ENCODE data around the gene CFAP97D2.
"Not testable (repeated sequence)": the region's sequence is repeated elsewhere in the genome, so short reads cannot be mapped to it uniquely, and the experiment has no call there.

CFAP97D2 gene

DNA sequence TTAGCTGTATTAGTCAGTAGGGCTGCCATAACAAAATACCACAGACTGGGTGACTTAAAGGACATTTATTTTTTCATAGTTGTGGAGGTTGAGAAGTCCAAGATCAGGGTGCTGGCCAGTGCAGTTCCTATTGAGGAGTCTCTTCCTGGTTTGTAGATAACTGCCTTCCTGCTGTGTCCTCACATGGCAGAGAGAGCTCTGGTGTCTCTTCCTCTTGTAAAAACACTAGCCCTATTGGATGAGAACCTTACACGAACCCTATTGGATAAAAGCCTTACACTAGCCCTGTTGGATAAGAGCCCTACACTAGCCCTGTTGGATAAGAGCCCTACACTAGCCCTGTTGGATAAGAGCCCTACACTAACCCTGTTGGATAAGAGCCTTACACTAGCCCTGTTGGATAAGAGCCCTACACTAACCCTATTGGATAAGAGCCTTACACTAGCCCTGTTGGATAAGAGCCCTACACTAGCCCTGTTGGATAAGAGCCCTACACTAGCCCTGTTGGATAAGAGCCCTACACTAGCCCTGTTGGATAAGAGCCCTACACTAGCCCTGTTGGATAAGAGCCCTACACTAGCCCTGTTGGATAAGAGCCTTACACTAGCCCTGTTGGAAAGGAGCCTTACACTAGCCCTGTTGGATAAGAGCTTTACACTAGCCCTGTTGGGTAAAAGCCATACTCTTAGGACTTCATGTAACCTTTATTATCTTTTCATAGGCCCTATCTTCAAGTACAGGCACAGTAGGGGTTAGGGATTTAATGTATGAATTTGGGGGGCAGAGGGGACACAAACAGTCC, 72.8 kb downstream of the CFAP97D2 start:
- in situ Hi-C loops (cut with HindIII; ENCODE audit: low pct_ligation_motif_present, low pct_unique_long_range_greater_than_20kb, low sequenced_read_pairs); DNase-seq: not testable (repeated sequence)

DNA sequence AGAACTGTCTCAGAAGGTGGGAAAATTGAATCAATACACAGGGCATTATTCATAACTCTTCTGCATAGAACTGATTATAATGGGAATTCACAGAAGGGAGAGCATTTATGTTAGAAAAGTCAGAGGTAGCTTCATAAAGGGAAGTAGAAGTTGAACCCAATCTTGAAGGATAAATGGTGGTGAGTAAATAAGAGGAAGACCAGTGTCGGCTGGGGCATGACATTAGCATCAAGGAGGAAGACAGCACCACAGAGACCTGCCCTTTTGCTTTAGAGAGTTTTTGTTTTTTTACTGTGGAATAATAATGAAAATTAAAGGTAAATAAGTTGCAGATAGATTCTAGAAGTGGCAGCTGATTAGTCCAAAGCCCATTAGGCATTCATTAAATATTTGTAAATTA, 77.5 kb downstream of the CFAP97D2 start:
- in situ Hi-C loops (cut with HindIII; ENCODE audit: low pct_ligation_motif_present, low pct_unique_long_range_greater_than_20kb, low sequenced_read_pairs) = no loop called here
- no peak for DNase-seq

DNA sequence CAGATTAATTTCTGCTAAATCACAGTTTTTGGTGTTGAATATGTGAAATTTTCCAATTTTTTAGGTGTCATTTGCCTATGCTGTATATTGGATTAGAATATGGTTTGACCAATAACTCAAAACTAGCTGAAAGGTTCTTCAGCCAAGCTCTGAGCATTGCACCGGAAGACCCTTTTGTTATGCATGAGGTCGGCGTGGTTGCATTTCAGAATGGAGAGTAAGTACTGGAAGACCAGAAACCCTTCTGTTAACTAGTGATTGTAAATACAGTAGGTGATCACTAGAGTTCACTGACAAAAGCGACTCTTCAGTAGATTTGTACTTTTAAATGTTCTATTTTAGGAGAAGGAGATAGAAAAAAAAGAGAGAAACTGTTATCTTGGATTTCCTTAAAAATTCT, 78.0 kb downstream of the CFAP97D2 start:
- in situ Hi-C loops (cut with HindIII; ENCODE audit: low pct_ligation_motif_present, low pct_unique_long_range_greater_than_20kb, low sequenced_read_pairs) = no loop called here

DNA sequence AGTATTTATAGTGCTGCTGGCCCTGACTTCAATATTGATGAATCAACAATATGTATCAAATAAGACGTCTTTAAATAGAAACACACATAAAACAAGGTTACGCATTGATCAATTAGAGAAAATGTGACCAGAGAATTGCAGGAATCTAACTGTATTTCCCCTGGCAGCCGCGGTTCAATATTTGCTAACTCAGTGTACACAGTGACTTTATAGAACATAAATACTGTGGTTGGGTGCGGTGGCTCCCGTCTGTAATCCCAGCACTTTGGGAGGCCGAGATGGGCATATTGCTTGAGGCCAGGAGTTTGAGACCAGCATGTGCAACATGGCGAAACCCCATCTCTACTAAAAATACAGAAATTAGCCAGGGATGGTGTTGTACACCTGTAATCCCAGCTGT, 79.5 kb downstream of the CFAP97D2 start:
- in situ Hi-C loops (cut with HindIII; ENCODE audit: low pct_ligation_motif_present, low pct_unique_long_range_greater_than_20kb, low sequenced_read_pairs) = no loop called here
- no peak for DNase-seq

More for the DNA sequence above, 78.0 kb downstream of the CFAP97D2 start:
- DNase-seq = no peak

DNA sequence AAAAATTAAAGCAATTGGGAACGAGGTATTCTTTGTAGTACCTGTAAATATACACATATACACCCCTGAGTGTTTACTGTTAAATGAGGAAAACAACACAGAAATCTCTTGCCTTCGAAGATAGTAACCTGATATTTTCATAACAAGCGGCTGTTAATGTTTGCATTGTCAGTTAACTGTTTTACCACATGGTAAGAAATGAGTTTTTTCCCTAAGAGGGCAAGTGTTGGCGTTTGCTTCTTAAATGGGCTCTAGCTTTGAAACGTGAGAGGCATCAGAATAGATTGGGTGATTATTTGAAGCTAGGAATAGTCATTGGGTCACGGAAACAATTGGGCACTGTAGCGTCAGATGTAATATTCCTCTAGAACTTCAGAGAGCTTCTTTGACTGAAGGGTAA, 80.3 kb downstream of the CFAP97D2 start:
- in situ Hi-C loops (cut with HindIII; ENCODE audit: low pct_ligation_motif_present, low pct_unique_long_range_greater_than_20kb, low sequenced_read_pairs) = no loop called here
- DNase-seq = no peak

DNA sequence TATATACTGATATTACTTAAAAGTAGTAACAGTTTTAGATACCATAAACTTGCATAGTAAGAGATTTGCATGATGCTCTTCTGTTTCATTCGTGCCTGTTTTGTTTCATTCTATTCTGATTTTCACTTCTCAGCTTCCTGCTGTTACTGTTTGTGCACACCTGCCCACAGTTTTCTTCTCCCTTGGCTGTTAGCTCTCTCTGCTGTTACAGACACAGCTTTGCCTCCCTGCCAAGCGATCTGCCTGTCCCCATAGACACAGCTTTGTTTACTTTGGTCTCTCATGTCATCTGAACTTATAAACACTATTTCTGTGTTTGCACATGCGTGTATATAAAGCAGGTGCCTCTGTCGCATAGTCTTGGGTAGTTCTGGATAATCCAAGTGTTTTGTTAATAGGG, 80.9 kb downstream of the CFAP97D2 start:
- no peak for DNase-seq

DNA sequence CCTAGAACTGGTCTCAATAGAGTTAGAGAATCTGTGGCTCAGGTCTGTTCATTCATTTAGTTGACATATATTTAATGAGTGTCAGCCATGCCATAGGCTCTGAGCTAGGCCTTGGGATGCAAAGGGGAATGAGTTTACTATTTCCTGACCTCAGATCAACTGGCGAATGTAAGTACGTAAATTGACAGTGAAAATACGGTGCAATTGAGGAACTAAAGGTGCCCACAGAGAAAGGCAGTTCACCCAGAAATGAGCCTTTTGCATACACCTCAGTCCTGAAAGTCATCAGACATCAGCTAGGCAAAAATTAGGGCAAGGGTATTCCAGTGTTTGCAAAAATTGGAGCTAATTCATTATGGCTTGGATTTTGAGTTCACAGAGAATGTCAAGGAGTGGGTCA, 81.8 kb downstream of the CFAP97D2 start:
- DNase-seq = no peak
- in situ Hi-C loops (cut with HindIII; ENCODE audit: low pct_ligation_motif_present, low pct_unique_long_range_greater_than_20kb, low sequenced_read_pairs) = no loop called here

More for the DNA sequence above, 80.9 kb downstream of the CFAP97D2 start:
- in situ Hi-C loops (cut with HindIII; ENCODE audit: low pct_ligation_motif_present, low pct_unique_long_range_greater_than_20kb, low sequenced_read_pairs) = no loop called here

DNA sequence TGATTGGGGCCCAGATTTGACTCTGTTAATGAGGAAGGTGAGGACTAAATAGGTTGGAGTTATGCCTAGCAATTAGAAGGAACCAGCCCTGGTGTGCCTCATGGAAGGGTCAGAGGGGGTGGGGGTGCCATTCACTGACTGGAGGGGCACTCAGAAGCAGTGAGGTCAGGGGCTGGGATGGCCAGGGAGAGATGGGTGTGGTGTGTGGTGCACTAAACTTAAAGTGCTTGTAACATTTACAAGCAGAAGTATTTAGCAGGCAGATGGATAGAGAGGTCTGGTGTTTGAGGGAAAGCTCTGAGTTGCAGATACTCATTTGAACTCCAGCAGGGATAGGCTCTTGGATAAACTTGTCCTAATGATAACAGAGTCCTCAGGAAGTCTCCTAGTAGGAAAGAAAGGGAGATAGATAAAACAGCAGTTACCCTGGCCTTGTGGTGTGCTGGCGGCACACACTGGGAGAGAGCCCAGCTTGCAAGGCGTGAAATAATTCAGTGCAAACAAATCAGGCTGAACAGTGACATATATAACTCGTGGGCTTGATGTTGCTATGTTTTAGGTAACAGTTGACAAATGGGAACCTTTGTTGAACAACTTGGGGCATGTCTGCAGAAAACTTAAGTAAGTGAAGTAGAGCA, 82.4 kb downstream of the CFAP97D2 start:
- in situ Hi-C loops (cut with HindIII; ENCODE audit: low pct_ligation_motif_present, low pct_unique_long_range_greater_than_20kb, low sequenced_read_pairs) = no loop called here
- DNase-seq = no peak

DNA sequence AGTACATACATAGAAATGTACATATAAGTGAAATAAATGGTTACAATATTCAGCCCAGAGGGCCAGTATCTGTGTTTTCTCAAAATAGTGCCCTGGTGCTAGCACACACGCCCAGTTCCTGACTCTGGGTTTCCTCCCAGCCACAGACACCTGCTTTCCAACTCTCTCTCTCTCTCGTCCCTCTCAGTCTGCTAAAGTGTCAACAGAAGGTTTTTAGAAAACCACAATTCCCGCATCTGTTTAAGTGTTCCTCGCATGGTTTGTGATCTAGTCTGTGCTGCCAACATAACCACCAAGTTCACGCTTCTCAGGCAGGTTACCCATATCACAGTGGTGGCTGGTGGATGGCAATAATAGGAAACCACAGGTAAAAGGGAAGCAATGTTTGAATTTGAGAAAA, 84.5 kb downstream of the CFAP97D2 start:
- in situ Hi-C loops (cut with HindIII; ENCODE audit: low pct_ligation_motif_present, low pct_unique_long_range_greater_than_20kb, low sequenced_read_pairs) = no loop called here
- DNase-seq = no peak

DNA sequence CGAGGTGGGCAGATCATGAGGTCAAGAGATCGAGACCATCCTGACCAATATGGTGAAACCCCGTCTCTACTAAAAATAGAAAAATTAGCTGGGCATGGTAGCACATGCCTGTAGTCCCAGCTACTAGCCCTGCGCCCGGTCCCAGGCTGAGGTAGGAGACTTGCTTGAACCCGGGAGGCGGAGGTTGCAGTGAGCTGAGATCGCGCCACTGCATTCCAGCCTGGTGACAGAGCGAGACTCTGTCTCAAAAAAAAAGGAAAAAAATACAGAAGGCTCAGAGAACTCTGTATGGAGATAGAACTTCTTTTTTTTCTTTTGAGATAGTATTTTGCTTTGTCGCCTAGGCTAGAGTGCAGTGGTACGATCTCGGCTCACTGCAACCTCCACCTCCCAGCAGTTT, 85.3 kb downstream of the CFAP97D2 start:
- DNase-seq; in situ Hi-C loops (cut with HindIII; ENCODE audit: low pct_ligation_motif_present, low pct_unique_long_range_greater_than_20kb, low sequenced_read_pairs): not testable (repeated sequence)

DNA sequence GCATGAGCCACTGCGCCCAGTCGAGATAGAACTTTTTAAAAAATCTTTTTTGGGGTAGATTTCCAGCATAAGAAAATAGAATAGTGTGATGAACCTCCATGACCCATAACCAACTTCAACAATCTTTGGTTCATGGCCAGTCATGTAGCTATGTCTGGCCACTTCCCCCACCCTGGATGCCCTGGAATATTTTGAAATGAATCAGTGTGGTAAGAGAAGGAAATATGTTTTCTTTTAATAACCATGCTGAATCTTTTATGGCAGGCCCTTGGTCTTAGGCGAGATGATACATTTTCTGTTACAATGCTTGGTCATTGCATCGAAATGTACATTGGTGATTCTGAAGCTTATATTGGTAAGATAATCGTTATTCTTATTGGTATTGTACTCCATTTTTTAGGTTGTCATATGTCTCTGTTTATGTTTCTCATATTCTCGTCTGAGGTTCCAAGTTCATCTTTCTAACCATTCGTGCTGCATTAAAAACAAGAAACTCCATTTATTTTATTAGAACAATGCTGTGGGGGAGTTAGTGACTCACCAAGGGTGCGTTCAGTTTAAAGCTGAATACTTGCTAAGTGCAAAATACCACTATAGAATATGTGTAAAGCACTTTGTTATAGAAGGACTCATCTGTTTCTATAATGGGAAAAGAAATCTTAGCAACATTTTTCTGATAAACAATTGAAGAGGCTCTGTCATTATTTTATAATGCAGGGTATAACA, 86.0 kb downstream of the CFAP97D2 start:
- no peak for DNase-seq
- in situ Hi-C loops (cut with HindIII; ENCODE audit: low pct_ligation_motif_present, low pct_unique_long_range_greater_than_20kb, low sequenced_read_pairs) = no loop called here

DNA sequence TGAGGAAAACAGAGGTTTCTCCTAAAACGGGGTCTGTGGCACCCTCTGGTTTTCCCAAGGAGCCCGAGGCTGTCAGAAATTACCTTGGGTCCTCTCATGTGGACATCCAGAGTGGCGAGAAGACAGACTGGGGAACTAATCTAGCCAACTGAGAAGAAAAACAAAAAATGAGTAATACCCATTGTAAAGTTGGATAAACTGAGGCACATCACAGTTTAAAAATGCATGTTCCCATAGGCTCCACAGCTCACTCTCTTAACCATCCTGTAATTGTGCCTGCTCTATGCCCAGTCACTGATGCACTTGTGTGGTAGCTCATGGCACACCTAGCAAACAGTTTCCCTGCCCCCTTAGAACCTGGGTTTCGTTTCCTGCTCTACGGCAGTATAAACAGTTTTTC, 87.2 kb downstream of the CFAP97D2 start:
- in situ Hi-C loops (cut with HindIII; ENCODE audit: low pct_ligation_motif_present, low pct_unique_long_range_greater_than_20kb, low sequenced_read_pairs) = no loop called here
- DNase-seq = no peak

DNA sequence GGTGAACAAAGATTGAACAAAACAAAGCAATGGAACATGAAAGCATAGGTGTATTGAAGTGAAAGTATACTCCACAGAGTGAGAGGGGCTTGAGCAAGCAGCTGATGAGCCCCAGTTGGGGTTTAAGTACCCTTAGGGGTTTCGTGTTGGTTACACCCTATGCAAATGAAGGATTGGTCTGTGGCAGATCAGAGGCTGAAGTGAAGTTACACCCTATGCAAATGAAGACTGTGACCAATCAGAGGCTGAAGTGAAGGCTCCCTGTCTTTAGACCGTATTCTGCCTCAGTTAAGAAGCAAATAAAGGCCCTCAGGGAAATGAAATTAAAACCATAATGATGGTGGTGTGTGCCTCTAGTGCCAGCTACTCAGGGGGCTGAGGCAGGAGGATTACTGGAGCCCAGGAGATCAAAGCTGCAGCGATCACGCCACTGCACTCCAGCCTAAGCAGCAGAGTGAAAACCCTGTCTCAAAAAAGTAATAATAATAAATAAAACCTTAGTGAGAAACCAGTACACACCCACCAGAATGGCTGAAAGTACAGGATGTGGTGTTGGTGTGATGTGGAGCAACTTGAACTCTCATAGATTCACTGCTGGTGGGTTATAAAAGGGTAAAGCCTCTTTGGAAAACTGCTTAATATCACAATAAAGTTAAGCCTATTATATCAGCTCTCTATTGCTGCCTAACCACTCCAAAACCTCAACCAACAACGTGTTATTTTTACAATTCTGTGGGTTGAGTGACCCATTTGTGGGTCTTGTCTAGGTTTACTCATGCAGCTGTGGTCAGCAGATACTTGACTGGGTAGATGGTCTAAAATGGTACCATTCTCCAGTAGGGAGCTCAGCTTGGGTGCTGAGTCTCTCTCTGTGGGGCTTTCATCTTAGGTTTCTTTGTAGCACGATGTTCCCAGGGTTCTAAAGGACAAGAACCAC, 89.6 kb downstream of the CFAP97D2 start:
- no peak for DNase-seq
- in situ Hi-C loops (cut with HindIII; ENCODE audit: low pct_ligation_motif_present, low pct_unique_long_range_greater_than_20kb, low sequenced_read_pairs) = no loop called here

DNA sequence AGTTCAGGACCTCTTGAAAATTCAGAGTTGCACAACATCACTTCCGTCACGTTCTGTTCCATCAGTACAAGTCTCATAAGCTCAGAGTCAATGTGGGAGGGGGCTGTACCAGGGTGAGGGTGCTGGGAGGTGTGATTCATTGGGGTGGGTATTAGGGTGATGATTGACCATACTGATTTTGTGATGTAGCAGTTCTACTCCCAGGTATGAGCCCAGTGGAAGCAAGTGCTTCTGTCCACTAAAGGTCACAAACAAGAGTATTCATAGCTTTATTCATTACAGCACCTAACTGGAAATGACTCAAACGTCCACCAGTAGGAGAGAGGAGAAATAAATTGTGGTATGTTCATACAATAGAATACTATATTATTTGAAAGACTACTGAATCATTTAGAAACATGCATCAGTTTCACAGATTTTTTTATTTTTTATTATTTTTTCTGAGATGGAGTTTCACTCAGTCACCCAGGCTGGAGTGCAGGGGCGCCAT, 90.3 kb downstream of the CFAP97D2 start:
- DNase-seq = no peak
- in situ Hi-C loops (cut with HindIII; ENCODE audit: low pct_ligation_motif_present, low pct_unique_long_range_greater_than_20kb, low sequenced_read_pairs) = no loop called here

Measured in ACHN (cell line).